SIG-M5 (cell line): ENCODE results near the gene SPDYE6.
"Not testable (repeated sequence)": the region's sequence is repeated elsewhere in the genome, so short reads cannot be mapped to it uniquely, and the experiment has no call there.

Experiments
- DNase-seq: peaks from one replicate; lab custom pipeline; 2025; lab: John Stamatoyannopoulos, UW

The SPDYE6 gene

DNA sequence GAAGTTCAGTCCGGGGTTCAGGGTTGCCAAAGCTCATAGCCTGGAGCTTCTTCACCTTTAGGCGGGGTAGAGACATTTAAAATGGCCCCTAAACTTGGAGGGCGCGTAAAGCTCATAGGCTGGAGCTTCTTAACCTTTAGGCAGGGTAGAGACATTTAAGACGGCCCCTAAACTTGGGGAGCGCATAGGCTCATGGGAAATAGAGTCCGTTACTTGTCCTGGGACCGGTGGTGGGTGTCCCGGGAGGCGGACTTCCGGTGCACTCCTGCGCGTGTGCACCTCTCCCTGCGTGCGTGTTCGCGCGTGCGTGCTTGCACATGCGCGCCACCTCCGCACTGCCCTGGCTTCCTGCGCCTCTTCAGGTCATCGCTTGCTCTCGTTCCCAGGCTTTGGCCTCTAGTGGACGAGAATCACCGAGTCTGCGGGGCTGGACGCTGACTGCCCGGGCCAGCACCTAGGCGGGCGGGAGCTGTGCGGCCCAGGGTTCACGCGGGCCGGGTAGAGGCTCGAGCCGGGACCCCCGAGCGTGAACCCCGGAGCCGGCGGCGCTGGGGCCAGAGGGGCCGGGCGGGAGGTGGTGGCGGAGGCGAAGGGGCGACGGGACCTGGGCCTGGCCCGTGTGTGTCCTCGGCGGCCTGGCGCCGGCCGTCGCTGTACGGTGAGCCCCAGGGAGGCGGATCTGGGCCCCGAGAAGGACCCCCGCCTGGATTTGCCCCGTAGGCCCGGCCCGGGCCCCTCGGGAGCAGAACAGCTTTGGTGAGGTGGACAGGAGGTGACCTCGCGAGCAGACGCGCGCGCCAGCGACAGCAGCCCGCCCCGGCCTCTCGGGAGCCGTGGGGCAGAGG, 7.5 kb upstream of the SPDYE6 start:
- DNase-seq, result peak; percentile 96

GRCh38 chr7:102346983-102347382, 9.3 kb downstream of the SPDYE6 start:
- not testable (repeated sequence) for DNase-seq

GRCh38 chr7:102340599-102341368, 15.5 kb downstream of the SPDYE6 start:
- DNase-seq, result not testable (repeated sequence)

- not testable (repeated sequence) for DNase-seq
Measured at GRCh38 chr7:102337420-102337819, 18.8 kb downstream of the SPDYE6 start.

- not testable (repeated sequence) for DNase-seq
Measured at GRCh38 chr7:102337002-102337401, 19.2 kb downstream of the SPDYE6 start.

DNA sequence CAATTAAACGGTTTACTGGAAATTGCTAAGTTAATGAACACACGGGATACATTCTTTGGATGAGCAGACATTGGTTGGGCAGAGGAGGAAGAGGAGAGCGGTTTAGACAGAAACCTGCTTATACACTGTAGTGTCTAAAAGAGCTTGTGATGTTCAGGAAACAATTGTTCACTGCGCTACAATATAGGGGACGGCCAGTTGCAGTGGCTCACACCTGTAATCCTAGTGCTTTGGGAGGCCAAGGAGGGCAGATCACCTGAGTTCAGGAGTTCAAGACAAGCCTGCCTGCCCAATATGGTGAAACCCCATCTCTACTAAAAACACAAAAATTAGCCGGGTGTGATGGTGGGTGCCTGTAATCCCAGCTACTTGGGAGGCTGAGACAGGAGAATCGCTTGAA, 20.7 kb downstream of the SPDYE6 start:
- not testable (repeated sequence) for DNase-seq

GRCh38 chr7:102330666-102331460, 25.4 kb downstream of the SPDYE6 start:
- not testable (repeated sequence) for DNase-seq

DNA sequence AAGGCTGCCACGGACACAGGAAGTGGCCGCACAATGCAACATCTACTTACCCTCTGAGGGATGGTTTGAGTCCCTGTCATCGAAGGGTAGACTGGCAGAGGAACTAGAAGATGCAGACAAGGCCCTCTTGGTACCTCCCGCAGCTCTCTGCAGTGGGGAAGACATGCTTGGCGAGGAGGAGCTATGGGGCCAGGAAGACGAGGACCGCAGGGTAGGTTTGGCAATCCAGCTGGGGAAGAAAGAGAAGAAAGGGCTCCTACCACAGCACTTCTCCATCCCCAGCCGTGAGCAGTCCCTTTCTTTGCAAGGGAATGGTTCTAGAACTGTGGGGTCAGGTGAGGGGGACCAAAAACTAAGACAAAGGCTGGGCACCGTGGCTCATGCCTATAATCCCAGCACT, 26.9 kb downstream of the SPDYE6 start:
- DNase-seq, result not testable (repeated sequence)

DNA sequence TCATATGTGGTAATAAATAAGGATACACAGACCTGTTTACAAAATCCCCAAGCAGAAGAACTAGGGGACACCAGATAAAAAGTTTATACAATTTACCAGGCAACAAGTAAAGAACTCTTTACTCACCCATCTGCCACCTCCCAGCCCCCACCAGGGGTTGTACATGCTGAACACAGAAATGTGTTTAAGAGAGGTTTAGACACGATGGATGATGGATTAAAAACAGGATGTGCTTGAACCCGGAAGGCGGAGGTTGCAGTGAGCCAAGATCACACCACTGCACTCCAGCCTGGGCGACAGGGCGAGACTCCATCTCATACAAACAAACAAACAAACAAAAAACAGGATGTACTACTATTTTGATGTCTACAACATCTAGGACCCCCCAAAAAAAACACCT, 27.4 kb downstream of the SPDYE6 start:
- not testable (repeated sequence) for DNase-seq

- not testable (repeated sequence) for DNase-seq
Measured at GRCh38 chr7:102327183-102327582, 29.1 kb downstream of the SPDYE6 start.

- DNase-seq, result no peak
Measured at GRCh38 chr7:102326157-102326889, 29.9 kb downstream of the SPDYE6 start.

GRCh38 chr7:102325106-102325505, 31.1 kb downstream of the SPDYE6 start:
- DNase-seq, result not testable (repeated sequence)

GRCh38 chr7:102323914-102324195, 32.4 kb downstream of the SPDYE6 start:
- no peak for DNase-seq

GRCh38 chr7:102322202-102322715, 34.0 kb downstream of the SPDYE6 start:
- DNase-seq, result no peak

GRCh38 chr7:102321351-102322201, 34.7 kb downstream of the SPDYE6 start:
- no peak for DNase-seq

DNA sequence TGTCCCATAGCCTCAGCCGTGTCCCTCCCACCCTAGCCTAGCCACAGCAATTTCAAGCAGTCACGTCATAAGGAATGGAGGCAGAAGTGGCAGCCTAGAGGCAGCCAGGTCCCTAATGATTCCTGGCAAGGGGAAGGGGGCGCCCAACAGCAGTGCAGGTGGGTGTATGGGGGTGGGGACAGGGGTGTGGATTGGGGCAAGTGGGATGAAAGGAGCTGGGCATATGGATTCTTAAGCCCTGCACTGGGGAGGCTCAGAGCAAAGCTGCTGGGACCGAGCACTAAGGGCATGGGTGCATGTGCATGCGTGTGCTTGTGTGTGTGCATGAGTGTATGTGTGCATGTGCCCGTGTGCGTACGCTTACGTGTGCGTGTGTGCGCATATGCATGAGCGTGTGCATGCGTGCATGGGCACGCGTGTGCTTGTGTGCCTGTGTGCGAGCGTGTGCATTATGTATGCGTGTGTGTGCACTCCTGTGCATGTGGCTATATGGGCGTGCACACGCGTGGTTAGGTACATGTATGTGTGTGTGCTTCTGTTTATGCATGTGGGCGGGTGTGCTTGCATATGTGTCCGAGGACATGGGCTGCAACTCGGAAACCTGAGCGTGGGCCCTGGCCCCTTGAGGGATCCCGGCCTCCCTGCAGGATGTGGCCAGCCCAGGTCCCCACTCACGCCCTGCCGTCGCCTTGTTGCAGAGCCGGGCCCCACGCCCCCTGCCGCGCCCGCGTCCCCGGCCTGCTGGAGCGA, 35.5 kb downstream of the SPDYE6 start:
- DNase-seq, result no peak

DNA sequence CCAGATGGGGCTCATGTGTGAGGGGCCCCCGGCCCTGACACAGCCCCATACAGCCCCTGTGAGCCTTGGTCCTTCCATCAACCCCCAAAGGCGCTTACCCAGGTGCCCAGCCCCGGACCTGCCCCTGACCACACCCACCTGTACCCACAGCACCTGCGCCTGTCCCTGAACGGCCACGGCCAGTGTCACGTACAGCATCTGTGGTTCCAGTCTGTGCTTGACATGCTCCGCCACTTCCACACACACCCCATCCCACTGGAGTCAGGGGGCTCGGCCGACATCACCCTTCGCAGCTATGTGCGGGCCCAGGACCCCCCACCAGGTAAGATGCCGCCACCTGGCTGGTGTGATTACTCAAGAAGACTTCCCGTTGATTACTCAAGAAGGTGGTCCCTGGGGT, 36.1 kb downstream of the SPDYE6 start:
- no peak for DNase-seq

DNA sequence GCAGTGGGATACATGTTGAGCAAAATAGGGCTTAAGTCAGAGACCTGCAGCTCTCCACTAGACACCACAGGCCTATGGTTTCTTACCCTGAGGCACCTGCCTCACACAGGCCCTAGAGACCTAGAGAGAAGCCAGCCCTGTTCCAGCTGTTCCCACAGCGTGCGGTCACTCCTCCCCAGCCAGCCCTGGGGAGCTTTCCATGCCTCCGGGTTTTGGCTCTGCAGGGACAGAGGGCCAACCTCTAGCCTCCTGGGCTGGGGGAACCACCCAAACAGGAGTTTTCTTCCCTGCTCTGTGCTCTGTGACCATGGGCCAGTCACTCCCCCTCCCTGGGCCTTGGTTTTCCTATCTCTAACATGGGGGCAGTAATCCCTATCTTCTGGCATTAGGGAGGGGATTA, 36.6 kb downstream of the SPDYE6 start:
- no peak for DNase-seq

GRCh38 chr7:102318482-102318971, 37.7 kb downstream of the SPDYE6 start:
- no peak for DNase-seq
